IPS-18c (cell line): ENCODE data around the gene PRUNE1.

Source experiments
- H3K4me3 ChIP-seq: 2 replicates; pipeline ENCODE4 v1.7.0; 2013; ENCODE audit warnings: low read depth, mild to moderate bottlenecking, low read length, moderate library complexity; ENCODE audit not compliant: insufficient read depth
- H3K9me3 ChIP-seq: one replicate; pipeline ENCODE4 v1.6.1; 2013; ENCODE audit warnings: mild to moderate bottlenecking, low read length, moderate library complexity; ENCODE audit not compliant: control insufficient read depth, insufficient read depth

The PRUNE1 gene

GRCh38 chr1:151058692-151059091 is 50.4 kb downstream of the PRUNE1 start:
- Histone ChIP-seq H3K4me3 (peak overlapping the region; percentile 85), H3K9me3 (no peaks in the 10 kb centered on the region)

- no peaks in the 10 kb centered on the region for H3K9me3 ChIP-seq
Observed at GRCh38 chr1:151059109-151060006, 51.1 kb downstream of the PRUNE1 start, which contains the start of gene CDC42SE1. CDC42SE1 (minus strand) TSS chr1:151059622; CDS start chr1:151055730, 3,892 bp downstream.

DNA sequence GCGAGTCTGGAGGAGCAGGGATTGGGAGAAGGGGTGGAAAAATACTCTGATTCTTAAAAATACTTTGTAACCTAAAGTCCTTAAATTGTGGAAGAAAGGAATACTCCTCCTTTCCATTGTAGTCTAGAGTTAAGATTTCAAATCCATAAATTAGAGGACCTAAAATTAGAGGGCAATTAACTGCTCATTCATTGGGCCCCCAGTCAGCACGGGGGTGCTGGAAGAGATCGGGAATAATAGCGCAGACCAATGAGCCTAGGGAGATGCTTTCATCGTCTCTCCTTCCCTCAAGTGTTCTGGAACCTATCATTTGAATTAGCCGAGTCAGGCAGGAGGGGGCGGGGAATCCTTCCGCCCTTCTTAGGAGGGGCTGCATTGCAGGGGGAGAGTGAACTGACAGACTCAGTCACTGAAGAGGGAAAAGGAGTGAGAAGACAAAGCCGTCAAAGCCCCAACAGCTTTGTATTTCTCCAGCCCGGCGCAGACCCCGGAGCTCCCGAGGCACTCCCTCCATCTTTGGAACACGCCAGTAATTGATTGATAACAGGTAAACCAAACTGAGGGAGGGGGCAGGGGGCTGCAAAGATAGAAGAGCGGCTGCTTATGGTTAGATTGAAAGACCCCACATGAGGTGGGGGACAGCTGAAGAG is 51.9 kb downstream of the PRUNE1 start, which contains the start of gene MLLT11:
Gene MLLT11, plus strand, starts transcription at position 391 of the 650 bp plus-strand sequence. CDS start 6,828 bp downstream, outside the sequence.
- no peaks in the 10 kb centered on the region for H3K9me3 ChIP-seq
- H3K4me3 ChIP-seq, result peak within 1 kb of the TSS; percentile 85

More at GRCh38 chr1:151059109-151060006, 51.1 kb downstream of the PRUNE1 start, which contains the start of gene CDC42SE1:
- H3K4me3 ChIP-seq, result peak within 1 kb of the TSS; percentile 85

GRCh38 chr1:151060657-151061421 is 52.6 kb downstream of the PRUNE1 start:
- H3K4me3 ChIP-seq, result peak overlapping the region; percentile 85
- H3K9me3 ChIP-seq, result no peaks in the 10 kb centered on the region

GRCh38 chr1:151061704-151062103 is 53.5 kb downstream of the PRUNE1 start:
- Histone ChIP-seq H3K4me3 (no peak overlapping the region), H3K9me3 (no peaks in the 10 kb centered on the region)

DNA sequence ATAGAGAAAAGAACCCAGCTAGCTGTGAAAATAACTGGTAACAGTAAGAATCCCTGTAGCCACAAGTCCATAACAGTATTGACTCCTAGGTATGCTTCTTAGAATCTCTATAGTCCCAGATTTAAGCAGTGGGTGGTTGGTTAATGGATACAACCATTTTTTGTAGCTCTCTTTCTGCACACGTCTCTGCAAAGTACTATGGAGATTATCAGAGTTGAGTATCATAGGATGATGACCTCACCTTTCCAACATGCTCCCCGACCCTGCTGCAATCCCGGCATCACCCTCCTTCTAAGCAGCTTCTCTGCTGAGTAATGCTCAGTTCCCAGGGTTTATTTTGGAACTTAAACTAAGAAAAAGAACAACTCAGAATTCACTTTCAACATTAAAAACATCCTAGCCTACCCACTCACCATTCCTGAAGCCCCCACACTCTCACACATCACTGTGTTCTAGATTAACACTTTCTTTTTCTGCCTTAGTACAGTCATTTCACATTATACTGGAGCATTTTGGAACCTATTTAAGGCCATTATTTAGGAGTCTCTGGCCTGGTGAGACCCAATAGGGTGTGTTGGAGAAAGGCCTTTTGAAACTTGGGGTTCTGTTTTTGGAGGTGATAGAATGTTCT is 54.6 kb downstream of the PRUNE1 start:
- Histone ChIP-seq H3K4me3 (no peak overlapping the region), H3K9me3 (no peaks in the 10 kb centered on the region)

DNA sequence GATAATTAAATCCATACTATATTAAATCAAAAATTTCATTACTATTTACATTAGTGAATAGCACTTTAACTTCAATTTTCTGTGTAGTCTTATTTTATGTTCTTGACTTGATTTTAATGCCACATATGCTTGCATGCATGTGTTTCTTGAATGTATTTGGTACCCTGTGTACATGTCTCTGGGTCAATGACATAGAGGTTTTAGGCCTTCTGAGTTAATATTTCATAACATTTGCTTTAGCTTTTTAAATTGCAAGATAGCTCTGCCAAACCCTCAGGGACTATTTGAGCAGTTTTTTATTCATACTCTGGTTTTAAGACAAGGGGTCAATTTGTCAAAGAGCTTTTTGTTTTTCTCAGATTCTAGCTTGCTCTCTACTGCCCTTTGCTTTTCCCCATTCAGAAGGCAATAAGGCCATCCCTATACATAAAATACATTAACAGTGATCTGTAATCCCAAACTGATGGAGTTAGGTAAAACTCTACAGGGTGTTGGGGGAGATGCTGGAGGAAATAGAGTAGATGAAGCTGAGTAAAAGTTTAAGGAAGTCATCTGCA is 56.9 kb downstream of the PRUNE1 start:
- H3K9me3 ChIP-seq, result no peaks in the 10 kb centered on the region
- H3K4me3 ChIP-seq, result no peak overlapping the region

DNA sequence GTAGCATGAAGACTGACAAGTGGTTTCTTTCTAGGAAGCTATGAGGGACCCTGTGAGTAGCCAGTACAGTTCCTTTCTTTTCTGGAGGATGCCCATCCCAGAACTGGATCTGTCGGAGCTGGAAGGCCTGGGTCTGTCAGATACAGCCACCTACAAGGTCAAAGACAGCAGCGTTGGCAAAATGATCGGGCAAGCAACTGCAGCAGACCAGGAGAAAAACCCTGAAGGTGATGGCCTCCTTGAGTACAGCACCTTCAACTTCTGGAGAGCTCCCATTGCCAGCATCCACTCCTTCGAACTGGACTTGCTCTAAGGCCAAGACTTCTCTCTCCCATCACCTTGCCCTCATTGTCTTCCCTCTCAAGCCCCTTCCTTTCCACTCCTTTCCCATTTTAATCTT is 58.9 kb downstream of the PRUNE1 start:
- Histone ChIP-seq H3K9me3 (no peaks in the 10 kb centered on the region), H3K4me3 (no peak overlapping the region)

- Histone ChIP-seq H3K4me3 (no peak overlapping the region), H3K9me3 (no peaks in the 10 kb centered on the region)
Observed at GRCh38 chr1:151069103-151069486, 60.8 kb downstream of the PRUNE1 start.

- Histone ChIP-seq H3K4me3 (peak within 1 kb of the TSS; percentile 88), H3K9me3 (no peaks in the 10 kb centered on the region)
Observed at GRCh38 chr1:151070474-151071276, 62.4 kb downstream of the PRUNE1 start, which contains the start of gene GABPB2. GABPB2 (plus strand) TSS chr1:151070761; CDS start chr1:151088190, 17,429 bp downstream.

DNA sequence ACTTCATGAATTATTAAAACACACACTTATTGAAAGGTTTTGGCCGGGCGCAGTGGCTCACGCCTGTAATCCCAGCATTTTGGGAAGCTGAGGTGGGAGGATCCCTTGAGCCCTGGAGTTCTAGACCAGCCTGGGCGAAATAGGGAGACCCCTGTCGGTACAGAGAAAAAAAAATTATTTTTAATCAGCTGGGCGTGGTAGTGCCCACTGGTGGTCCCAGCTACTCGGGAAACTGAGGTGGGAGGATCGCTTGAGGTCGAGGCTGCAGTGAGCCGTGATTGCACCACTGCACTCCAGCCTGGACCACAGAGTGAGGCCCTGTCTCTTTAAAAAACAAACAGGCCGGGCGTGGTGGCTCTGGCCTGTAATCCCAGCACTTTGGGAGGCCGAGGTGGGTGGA is 64.0 kb downstream of the PRUNE1 start:
- no peak overlapping the region for H3K4me3 ChIP-seq

More for the DNA sequence above, 64.0 kb downstream of the PRUNE1 start:
- H3K9me3 ChIP-seq, result no peaks in the 10 kb centered on the region
